ENCODE measurements around the gene ALDOA.

Gene ALDOA

DNA sequence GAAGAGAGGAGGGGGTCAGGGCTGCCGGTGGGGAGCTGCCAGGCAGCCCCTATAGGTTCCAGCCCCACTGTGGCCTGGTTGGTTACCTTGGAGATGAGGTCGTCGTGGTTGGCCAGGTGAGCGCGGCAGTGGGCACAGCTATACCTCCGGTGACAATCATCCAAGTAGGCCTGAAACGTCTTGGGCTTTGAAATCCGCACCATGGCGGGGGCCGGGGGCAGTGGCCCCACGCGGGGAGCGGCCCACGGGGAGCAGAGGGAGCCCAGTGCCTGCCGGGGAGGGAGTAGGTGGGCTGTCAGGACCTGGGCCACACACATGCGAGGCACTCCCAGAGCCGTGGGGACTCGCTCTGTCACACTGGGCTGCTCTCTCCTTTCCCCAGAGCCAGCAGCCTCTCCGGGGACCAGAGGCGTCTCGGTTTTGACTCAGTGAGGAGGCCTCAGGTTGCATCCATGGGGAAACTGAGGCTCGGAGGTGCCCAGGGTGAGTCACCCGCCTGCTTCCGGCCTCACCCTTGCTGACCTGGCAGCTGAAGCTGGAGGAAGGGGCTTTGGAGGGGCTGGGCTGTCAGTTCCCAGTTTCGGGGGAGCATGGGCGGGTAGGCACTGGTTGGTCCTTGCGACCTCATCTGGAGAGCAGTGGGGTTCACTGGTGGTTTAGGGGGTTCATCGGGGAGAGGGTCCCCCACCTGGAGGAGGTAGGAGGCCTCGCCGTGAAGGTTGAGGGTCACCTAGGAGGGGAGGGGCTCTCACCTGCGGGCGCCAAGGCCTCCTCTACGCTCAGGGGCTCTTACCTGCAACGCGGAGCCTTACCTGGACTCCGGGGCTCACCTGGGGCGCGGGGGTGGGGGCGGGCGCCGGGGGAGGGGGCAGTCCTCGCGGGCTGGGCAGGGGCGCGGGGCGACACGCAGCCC, 29.9 kb downstream of the ALDOA start:
- no peaks in the 10 kb centered on the region for H4K20me1 ChIP-seq (ENCODE audit: insufficient read depth)
- peak overlapping the region; percentile 15; the same call in 1 of the 2 replicates for H3K9ac ChIP-seq
- H3K4me3 ChIP-seq (IDR thresholded peaks at IDR 0.05; ENCODE audit: insufficient read depth, low read depth, low read length): no peak overlapping the region
- H3K4me2 ChIP-seq: peak overlapping the region; percentile 94
- H3K36me3 ChIP-seq (ENCODE audit: insufficient read depth): no peaks in the 10 kb centered on the region
- no peak overlapping the region for H3K27ac ChIP-seq
- no peaks in the 10 kb centered on the region; the same call in 1 of the 2 replicates for H3K79me2 ChIP-seq (ENCODE audit: insufficient read depth, low read depth)
- TF ChIP-seq, protein P1, sequence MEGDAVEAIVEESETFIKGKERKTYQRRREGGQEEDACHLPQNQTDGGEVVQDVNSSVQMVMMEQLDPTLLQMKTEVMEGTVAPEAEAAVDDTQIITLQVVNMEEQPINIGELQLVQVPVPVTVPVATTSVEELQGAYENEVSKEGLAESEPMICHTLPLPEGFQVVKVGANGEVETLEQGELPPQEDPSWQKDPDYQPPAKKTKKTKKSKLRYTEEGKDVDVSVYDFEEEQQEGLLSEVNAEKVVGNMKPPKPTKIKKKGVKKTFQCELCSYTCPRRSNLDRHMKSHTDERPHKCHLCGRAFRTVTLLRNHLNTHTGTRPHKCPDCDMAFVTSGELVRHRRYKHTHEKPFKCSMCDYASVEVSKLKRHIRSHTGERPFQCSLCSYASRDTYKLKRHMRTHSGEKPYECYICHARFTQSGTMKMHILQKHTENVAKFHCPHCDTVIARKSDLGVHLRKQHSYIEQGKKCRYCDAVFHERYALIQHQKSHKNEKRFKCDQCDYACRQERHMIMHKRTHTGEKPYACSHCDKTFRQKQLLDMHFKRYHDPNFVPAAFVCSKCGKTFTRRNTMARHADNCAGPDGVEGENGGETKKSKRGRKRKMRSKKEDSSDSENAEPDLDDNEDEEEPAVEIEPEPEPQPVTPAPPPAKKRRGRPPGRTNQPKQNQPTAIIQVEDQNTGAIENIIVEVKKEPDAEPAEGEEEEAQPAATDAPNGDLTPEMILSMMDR (conservative IDR thresholded peaks at IDR 0.05; ENCODE audit: low read depth, low read length): no peak
- no peaks in the 10 kb centered on the region for H3K27me3 ChIP-seq (ENCODE audit: insufficient read depth, low read depth)
- H3K4me1 ChIP-seq (ENCODE audit: low read depth, poor library complexity, severe bottlenecking): peaks cover 35% of the 10 kb centered on the region
- no peak overlapping the region for H2AFZ ChIP-seq (ENCODE audit: low read depth)

DNA sequence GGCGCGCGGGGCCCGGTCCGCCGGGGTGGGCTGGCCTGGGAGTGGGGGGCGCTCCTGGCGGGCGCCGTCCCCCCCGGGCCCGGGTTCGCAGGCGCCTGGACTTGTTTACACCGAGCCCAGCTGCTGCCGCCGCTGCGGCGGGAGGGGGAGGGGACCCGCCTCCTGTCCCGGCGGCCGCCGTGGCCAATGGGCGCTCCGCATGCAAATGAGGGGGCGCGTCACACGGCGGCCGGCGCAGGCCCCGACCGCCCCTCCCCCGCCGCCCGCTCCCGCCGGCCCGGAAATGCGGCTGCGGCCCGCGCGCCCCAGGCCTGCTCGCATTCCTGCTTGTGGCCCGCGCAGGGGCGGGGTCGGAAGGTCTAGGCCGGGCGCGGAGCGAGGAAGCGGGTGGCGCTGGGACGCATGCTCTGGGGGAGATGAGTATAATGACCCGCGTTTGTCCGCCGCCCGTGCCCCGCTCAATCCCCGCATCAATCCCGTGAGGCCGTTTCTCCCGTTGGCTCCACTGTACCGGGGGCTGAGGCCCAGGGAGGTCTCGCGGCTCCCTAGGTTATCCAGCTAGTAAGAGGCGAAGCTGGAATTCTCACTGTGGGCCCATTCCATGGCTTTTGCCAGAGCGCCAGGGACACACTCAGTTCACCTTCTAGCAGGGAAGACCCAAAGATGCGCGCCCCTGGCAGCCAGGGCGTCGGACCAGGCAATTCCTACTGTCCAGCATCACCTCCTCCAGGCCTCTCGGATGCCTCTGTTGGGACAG, 30.7 kb downstream of the ALDOA start, which contains the start of gene YPEL3:
TSS of gene YPEL3 (minus strand) at position 109 of the 757 bp plus-strand sequence. CDS start 731 bp downstream, outside the sequence.
- H2AFZ ChIP-seq (ENCODE audit: low read depth): peak within 1 kb of the TSS; percentile 98
- H3K9ac ChIP-seq: peak within 1 kb of the TSS; percentile 43; the same call in 1 of the 2 replicates

DNA sequence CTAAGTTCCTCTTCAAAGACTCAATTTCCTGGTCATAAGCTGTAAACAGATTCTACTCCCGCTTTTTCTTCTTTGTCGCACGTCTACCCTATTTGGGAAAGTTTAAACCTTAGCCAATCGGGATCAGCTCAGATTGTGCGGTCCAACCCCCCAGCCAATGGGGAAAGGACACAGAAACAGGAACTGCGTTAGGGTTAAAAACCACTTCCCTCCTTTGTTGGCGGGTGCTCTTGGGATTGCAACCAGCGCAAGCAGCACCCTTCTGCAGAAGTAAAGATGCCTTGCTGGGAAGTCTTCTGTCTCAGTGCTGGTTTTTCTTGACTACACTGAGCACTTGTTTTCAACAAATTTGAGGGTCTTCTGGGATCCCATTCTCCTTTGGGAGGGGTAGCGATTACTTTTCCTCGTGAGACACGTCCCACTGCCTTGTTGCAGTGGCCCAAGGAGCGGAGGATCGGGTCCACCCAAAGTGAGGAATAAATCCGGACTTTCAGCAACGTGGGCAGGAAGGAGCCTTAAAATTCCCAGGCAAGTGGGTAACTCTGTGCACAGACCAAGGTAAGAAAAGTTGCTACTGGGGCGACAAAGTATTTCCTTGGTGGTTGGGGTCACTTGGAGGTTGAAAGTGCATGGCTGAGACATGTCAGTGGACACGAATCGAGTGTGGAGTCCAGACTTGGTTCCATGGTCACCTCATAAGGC, 31.5 kb downstream of the ALDOA start:
- Histone ChIP-seq H3K27me3 (ENCODE audit: insufficient read depth, low read depth) (no peaks in the 10 kb centered on the region), H3K9ac (no peak overlapping the region), H3K4me1 (ENCODE audit: low read depth, poor library complexity, severe bottlenecking) (peaks cover 30% of the 10 kb centered on the region), H3K4me2 (no peak overlapping the region), H3K79me2 (ENCODE audit: insufficient read depth, low read depth) (no peaks in the 10 kb centered on the region; the same call in 1 of the 2 replicates), H4K20me1 (ENCODE audit: insufficient read depth) (no peaks in the 10 kb centered on the region), H3K27ac (peak overlapping the region; percentile 37; the same call in 1 of the 2 replicates), H2AFZ (ENCODE audit: low read depth) (peak overlapping the region; percentile 98), H3K36me3 (ENCODE audit: insufficient read depth) (no peaks in the 10 kb centered on the region), H3K4me3 (IDR thresholded peaks at IDR 0.05; ENCODE audit: insufficient read depth, low read depth, low read length) (no peak overlapping the region)
- TF ChIP-seq, protein P1 (conservative IDR thresholded peaks at IDR 0.05; ENCODE audit: low read depth, low read length): no peak

More for the DNA sequence above, 30.7 kb downstream of the ALDOA start, which contains the start of gene YPEL3:
- Histone ChIP-seq H3K36me3 (ENCODE audit: insufficient read depth) (no peaks in the 10 kb centered on the region), H3K27ac (peak within 1 kb of the TSS; percentile 37; the same call in 1 of the 2 replicates), H3K4me2 (peak within 1 kb of the TSS; percentile 94), H3K4me1 (ENCODE audit: low read depth, poor library complexity, severe bottlenecking) (peaks cover 32% of the 10 kb centered on the region), H4K20me1 (ENCODE audit: insufficient read depth) (no peaks in the 10 kb centered on the region), H3K27me3 (ENCODE audit: insufficient read depth, low read depth) (no peaks in the 10 kb centered on the region), H3K79me2 (ENCODE audit: insufficient read depth, low read depth) (no peaks in the 10 kb centered on the region; the same call in 1 of the 2 replicates), H3K4me3 (IDR thresholded peaks at IDR 0.05; ENCODE audit: insufficient read depth, low read depth, low read length) (no peak within 1 kb of the TSS)
- TF ChIP-seq, protein P1 (conservative IDR thresholded peaks at IDR 0.05; ENCODE audit: low read depth, low read length): no peak

DNA sequence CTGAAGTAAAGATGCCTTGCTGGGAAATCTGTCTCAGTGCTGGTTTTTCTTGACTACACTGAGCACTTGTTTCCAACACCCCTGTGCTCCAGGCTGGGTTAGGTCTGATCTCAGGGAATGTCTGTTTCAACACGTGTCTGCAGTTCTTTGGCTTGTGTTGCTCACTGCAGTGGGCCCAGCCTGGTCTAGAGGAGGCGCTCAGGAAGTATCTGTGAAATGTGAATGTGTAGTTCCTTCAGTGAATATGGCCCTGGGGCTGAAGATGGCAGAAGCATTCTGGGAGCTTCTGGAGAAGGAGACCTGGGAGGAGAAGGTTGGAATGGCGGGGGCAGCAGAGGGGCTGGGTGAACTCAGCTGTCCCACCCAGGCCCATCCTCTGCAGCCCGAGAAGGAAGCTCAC, 38.5 kb downstream of the ALDOA start:
- Histone ChIP-seq H3K27me3 (ENCODE audit: insufficient read depth, low read depth) (no peaks in the 10 kb centered on the region), H3K4me2 (no peak overlapping the region), H4K20me1 (ENCODE audit: insufficient read depth) (no peaks in the 10 kb centered on the region), H3K9ac (no peak overlapping the region), H3K4me3 (IDR thresholded peaks at IDR 0.05; ENCODE audit: insufficient read depth, low read depth, low read length) (no peak overlapping the region), H3K36me3 (ENCODE audit: insufficient read depth) (no peaks in the 10 kb centered on the region), H3K79me2 (ENCODE audit: insufficient read depth, low read depth) (no peaks in the 10 kb centered on the region), H3K4me1 (ENCODE audit: low read depth, poor library complexity, severe bottlenecking) (no peaks in the 10 kb centered on the region), H2AFZ (ENCODE audit: low read depth) (no peak overlapping the region), H3K27ac (no peak overlapping the region)
- TF ChIP-seq, protein P1 (conservative IDR thresholded peaks at IDR 0.05; ENCODE audit: low read depth, low read length): no peak
